NCI-H82 treated with DMSO at 0.1 percent for 48 hours (cell line): ENCODE data around the gene CYP24A1.
A peak's percentile ranks its signal among the peaks of the same experiment; 100 is the strongest.

ENCODE experiments used
- DNase-seq: peaks from one replicate; lab custom pipeline; 2025; ENCODE audit not compliant: unreplicated experiment; lab: John Stamatoyannopoulos, UW

The CYP24A1 gene

DNA sequence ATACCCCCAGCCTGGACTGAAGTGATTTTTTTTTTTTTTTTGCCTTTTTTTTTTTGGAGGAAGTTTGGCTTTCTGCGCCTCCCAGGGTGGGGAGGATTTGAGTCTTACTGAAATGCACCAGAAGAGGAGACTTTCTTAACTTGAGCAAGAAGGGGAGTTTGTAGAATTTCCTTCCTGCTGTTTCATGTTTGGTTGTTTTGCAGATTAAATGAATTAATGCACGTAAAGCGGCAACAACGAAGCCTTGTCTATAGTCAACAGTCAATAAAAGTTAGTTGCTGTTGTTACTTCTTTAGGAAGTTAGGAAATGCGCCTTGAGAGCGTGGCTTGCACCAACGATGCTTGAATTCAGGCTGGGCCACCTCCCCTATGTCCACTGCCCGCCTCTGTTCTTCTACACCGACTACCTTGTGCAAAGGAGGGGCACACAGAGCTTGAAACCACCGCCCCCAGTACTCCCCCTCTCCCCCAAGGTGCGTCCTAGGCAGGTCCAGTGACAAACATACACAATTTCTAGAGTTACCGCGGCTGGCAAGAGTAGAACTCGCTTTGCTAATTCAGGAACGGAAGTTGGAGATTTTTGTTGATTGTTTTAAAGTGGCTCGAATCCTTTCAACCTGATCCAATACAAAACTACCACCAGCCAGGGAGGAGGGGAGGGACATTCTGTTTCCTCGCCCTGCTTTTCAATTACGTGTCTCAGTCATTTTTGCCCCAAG, 830 bp upstream of the CYP24A1 start:
- no peak for DNase-seq

- no peak for DNase-seq
Measured at GRCh38 chr20:54172856-54173652, 732 bp downstream of the CYP24A1 start.

GRCh38 chr20:54172532-54172855, 1.3 kb downstream of the CYP24A1 start:
- DNase-seq: peak; percentile 53

- DNase-seq: no peak
Measured at GRCh38 chr20:54170963-54171362, 2.8 kb downstream of the CYP24A1 start.

DNA sequence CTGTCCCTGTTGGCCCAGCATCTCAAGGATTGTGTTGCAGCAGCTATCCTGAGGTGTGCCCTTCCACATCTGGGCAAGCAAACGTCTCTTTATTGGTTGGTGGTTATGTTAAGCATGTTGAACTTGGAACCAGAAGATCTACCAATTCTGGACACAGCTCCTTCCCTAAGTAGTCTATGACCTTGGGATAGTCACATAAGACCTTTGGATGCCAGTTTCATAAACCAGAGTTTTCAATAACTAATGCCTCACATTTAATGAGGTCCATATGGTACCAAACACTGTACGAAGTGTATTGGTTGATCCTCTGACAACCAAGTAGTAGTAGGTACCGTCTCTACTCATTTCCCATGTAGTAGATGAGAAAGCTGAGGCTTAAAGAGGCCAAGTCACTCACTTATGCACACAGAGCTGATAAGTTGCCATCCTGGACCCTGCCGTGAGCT, 3.7 kb downstream of the CYP24A1 start:
- DNase-seq: no peak

DNA sequence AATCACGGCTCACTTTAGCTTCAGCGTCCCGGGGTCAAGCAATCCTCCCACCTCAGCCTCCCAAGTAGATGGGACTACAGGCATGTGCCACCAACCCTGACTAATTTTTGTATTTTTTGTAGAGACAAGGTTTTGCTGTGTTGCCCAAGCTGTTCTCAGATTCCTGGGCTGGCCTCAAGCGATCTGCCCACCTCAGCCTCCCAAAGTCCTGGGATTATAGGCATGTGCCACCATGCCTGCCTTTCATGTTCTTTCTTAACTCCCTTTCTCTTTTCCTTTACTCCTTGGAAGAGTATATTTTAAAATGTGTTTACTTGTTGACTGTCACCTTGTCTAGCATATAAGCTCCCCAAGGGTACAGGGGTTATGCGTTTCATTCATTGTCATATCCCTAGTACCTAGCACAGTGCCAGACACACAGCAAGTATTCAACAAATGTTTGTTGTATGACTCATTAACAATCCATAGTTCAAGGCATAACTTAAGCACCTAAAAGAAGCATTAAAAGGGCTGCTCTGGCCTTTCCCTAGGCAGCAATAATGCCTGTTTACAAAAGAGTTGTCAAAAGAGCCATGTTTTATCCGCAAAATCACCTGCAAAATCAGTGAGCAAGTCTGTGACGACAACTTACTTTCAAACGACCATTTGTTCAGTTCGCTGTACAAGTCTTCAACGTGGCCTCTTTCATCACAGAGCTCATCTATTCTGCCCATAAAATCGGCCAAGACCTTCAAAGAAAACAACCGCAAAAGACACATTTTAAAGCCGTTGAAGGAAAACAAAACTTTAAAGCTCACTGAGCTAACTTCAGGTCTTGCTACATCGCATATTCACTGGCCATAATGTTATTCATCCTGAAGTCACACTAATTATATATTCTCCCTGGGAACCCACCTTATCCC, 4.6 kb downstream of the CYP24A1 start:
- no peak for DNase-seq

DNA sequence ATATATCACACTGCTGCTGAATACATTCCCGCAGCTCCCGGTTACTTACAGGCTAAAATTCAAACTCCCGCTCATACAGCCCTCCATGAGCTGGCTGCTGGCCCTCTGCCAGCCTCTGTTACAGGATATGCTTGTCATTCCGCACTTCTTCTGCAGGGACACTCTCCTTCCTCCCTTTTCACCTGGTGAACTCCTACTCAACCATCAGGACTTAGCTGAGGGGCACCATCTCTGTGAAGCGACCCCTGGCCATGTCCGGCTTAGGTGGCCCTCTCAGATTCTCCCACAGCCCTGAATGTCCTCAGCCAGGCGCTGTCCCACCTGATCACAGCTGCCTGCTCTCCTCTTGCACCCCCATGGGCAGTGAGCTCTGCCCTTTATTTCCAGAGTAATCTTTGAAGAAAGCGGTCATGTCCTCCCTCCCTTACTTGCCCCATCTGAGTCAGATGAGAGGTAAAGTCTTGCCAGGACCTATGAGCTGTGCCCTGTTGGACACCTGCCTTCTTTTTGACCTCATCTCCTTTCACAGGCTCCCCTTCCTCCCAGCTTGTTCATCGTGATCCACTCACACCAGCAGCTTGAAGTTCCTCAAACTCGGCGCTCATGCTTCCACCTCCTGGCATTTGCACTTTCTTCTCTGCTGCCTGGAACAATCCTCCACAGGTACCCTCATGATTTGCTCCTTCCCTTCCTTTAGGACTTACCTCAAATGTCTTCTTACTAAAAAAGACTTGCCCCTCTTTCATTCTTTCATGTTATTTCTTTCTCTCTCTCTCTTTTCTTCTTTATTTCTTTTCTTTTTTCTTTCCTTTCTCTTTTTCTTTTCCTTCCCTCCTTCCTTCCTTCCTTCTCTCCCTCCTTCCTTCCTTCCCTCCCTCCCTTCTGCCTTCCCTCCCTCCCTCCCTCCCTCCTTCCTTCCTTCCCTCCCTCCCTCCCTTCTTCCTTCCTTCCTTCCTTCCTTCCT, 5.6 kb downstream of the CYP24A1 start:
- no peak for DNase-seq

GRCh38 chr20:54166987-54167662, 6.7 kb downstream of the CYP24A1 start:
- no peak for DNase-seq

GRCh38 chr20:54165803-54166202, 8.0 kb downstream of the CYP24A1 start:
- no peak for DNase-seq

GRCh38 chr20:54165014-54165413, 8.8 kb downstream of the CYP24A1 start:
- no peak for DNase-seq

DNA sequence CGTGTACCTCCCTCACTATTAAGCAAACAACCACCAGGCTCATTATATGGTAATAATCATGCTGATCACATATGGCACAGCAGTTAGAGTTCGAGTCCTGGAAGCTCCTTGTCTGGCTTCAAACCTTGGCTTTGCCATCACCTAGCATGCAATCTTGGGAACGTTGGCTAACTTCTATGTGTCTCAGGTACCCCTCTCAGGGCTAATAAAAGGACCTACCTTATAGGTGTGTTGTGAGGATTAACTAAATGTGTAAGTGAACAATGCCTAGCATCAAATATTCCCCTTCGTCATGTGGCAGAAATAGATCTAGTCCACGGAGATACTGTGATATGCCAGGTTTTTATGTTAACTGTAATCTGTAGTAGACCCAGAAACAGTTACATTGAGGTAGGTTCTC, 10.4 kb downstream of the CYP24A1 start:
- DNase-seq: no peak

DNA sequence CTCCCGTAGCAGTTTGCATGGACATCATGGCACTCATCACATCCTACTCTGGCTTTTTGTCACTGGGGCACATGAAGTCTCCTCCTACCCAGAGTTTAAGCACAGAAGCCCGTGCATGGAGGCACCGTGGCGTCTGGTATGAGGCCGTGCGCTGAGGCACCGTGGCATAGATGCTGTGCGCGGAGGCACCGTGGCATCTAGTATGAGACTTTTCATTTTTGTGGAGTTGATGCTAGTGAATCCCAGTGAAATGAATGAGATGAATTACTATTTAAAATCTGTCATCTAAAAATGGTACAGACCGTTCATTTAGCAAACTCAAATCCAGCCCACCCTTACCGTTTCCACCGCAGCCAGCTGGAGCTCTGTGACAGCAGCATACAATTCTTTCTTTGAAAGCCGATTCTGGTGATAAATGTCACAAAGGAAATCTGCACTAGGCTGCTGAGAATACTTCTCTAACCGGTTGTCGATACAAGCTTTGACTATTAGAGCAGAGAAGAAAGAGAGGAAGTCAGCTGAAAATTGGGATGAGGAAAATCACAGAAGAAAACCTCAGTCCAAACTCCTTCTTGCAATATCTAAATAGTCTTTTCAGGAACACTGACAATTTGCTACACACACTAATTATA, 11.3 kb downstream of the CYP24A1 start:
- no peak for DNase-seq

DNA sequence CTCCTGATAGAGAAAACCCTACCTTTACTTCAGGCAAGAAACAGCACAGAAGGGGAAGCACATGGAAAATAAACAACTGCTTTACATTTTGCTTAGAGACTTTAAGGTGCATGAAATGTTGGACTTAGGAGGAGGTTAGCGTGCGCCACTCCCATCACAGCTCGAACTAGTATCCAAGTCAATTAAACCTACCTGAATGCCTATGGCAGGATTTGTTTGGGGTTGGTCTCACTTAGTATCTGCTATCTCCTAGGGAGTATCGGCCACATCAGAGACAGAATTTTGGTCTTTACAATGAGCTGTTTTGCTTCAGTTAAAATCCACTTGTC, 12.0 kb downstream of the CYP24A1 start:
- DNase-seq: no peak

GRCh38 chr20:54161008-54161820, 12.6 kb downstream of the CYP24A1 start:
- DNase-seq: no peak

DNA sequence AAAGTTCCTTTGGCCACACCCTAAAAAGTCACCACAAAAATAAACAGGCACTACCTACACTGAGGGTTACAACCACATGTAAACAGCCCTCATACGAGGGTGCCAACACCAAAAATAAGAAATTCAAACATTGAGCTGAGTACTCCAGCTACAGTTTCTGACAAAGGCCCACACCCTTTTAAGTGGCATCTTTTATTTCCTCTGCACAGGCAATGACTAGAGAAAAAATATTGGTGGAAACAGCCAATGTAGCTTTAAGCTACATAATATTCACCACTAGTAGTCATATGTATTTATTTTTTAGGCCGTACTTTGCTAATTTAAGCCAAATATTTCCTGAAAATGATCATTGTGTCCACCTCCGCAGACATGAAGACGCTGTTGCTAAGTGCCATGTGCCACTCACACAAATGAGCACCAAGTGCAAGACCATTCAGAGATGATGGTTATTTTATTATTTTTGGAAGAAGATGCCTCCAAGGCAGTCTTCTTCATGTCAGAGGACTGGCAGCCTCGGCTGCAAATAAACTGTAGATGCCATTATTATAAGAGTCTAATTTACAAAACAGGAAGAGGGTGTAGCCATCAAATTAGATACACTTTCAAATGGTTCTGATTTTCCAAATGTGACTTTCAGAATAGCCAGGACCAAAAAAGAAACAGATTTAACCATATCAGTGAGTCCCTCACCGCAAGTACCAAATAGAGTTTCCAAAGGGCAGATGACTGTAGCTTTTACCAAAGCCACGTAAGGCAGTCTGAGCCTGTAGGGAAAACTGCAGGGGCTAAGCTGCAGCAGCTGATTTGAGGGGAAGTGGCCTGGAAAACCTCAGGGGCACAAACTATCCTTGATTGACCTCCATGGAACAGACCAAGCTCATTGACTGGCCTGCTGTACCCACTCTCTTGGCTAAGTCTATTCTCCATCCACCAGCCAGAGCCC, 13.4 kb downstream of the CYP24A1 start:
- DNase-seq: no peak

- no peak for DNase-seq
Measured at GRCh38 chr20:54158856-54159418, 14.8 kb downstream of the CYP24A1 start.

- no peak for DNase-seq
Measured at GRCh38 chr20:54158226-54158625, 15.6 kb downstream of the CYP24A1 start.
